H9 (cell line): ENCODE measurements around the gene PTGES2. TPM values are rescaled to one million over a fixed set of nuclear protein-coding genes. Genes with fewer than 3 reads are reported as not detected.

Experiments
- DNase-seq: peaks from one replicate; pipeline ENCODE4 v3.0.0-alpha.2; 2017
- H2AFZ ChIP-seq: one replicate; pipeline ENCODE4 v1.6.1; 2013; ENCODE audit warnings: mild to moderate bottlenecking, low read length, control low read depth, moderate library complexity
- H2AK5ac ChIP-seq: 2 replicates; pipeline ENCODE4 v1.6.1; 2013; ENCODE audit warnings: low read length, control low read depth, mixed read lengths; ENCODE audit not compliant: insufficient read length
- H2BK120ac ChIP-seq: one replicate; pipeline ENCODE4 v1.6.1; 2013; ENCODE audit warnings: low read depth, mild to moderate bottlenecking, low read length, control low read depth, inconsistent platforms; ENCODE audit not compliant: poor library complexity, severe bottlenecking
- H2BK12ac ChIP-seq: 2 replicates; pipeline ENCODE4 v1.6.1; 2013; ENCODE audit warnings: low read length, control low read depth, mixed read lengths, low read depth; ENCODE audit not compliant: insufficient read length
- H2BK15ac ChIP-seq: 2 replicates; pipeline ENCODE4 v1.6.1; 2013; ENCODE audit warnings: low read depth, low read length, control low read depth
- H2BK20ac ChIP-seq: one replicate; pipeline ENCODE4 v1.6.1; 2013; ENCODE audit warnings: low read depth, mild to moderate bottlenecking, low read length, control low read depth, inconsistent platforms; ENCODE audit not compliant: poor library complexity, severe bottlenecking
- H2BK5ac ChIP-seq: 2 replicates; pipeline ENCODE4 v1.6.1; 2013; ENCODE audit warnings: low read length, control low read depth, mixed read lengths; ENCODE audit not compliant: insufficient read length
- H3K14ac ChIP-seq: 2 replicates; pipeline ENCODE4 v1.6.1; 2013; ENCODE audit warnings: low read length, control low read depth; ENCODE audit not compliant: insufficient read depth
- H3K18ac ChIP-seq: 2 replicates; pipeline ENCODE4 v1.6.1; 2013; ENCODE audit warnings: low read depth, mild to moderate bottlenecking, mixed read lengths, low read length, control low read depth; ENCODE audit not compliant: insufficient read length
- H3K23ac ChIP-seq: 2 replicates; pipeline ENCODE4 v1.6.1; 2013; ENCODE audit warnings: low read length, control low read depth, mixed read lengths, low read depth; ENCODE audit not compliant: insufficient read length
- H3K23me2 ChIP-seq: 2 replicates; pipeline ENCODE4 v1.6.1; 2013; ENCODE audit warnings: low read depth, mild to moderate bottlenecking, mixed read lengths, low read length, control low read depth; ENCODE audit not compliant: insufficient read length, poor library complexity, severe bottlenecking
- H3K27ac ChIP-seq: 2 replicates; pipeline ENCODE4 v1.5.1; 2013; ENCODE audit warnings: low read length, control low read depth, mixed read lengths, low read depth; ENCODE audit not compliant: insufficient read length
- H3K27me3 ChIP-seq: 2 replicates; pipeline ENCODE4 v1.6.1; 2013; ENCODE audit warnings: low read length, control low read depth, inconsistent platforms; ENCODE audit not compliant: insufficient read depth
- H3K4ac ChIP-seq: 2 replicates; pipeline ENCODE4 v1.6.1; 2013; ENCODE audit warnings: low read depth, mild to moderate bottlenecking, control low read depth, inconsistent platforms, low read length, moderate library complexity
- H3K4me1 ChIP-seq: 2 replicates; pipeline ENCODE4 v1.6.1; 2013; ENCODE audit warnings: low read length, control low read depth, inconsistent platforms; ENCODE audit not compliant: insufficient read depth
- H3K4me2 ChIP-seq: 2 replicates; pipeline ENCODE4 v1.6.1; 2013; ENCODE audit warnings: low read length, control low read depth, mixed read lengths; ENCODE audit not compliant: insufficient read length, insufficient read depth
- H3K56ac ChIP-seq: 2 replicates; pipeline ENCODE4 v1.6.1; 2013; ENCODE audit warnings: low read depth, mild to moderate bottlenecking, mixed read lengths, low read length, control low read depth; ENCODE audit not compliant: insufficient read length
- H3K79me1 ChIP-seq: 2 replicates; pipeline ENCODE4 v1.6.1; 2013; ENCODE audit warnings: low read depth, mild to moderate bottlenecking, moderate library complexity, low read length, control low read depth, inconsistent platforms; ENCODE audit not compliant: insufficient read depth, poor library complexity, severe bottlenecking
- H3K79me2 ChIP-seq: 2 replicates; pipeline ENCODE4 v1.6.1; 2013; ENCODE audit warnings: low read length, control low read depth, inconsistent platforms; ENCODE audit not compliant: insufficient read depth
- H3K9ac ChIP-seq: 2 replicates; pipeline ENCODE4 v1.6.1; 2013; ENCODE audit warnings: low read length, control low read depth, mixed read lengths; ENCODE audit not compliant: insufficient read length; ENCODE audit errors: extremely low read depth
- H3K9me3 ChIP-seq: one replicate; pipeline ENCODE4 v1.6.1; 2013; ENCODE audit warnings: low read depth, low read length, inconsistent platforms; ENCODE audit not compliant: control insufficient read depth
- H3T11ph ChIP-seq: one replicate; pipeline ENCODE4 v1.6.1; 2013; ENCODE audit warnings: mild to moderate bottlenecking, low read length, control low read depth, inconsistent platforms
- H4K20me1 ChIP-seq: one replicate; pipeline ENCODE4 v1.6.1; 2013; ENCODE audit not compliant: control insufficient read depth, insufficient read length, insufficient read depth
- H4K5ac ChIP-seq: 2 replicates; pipeline ENCODE4 v1.6.1; 2013; ENCODE audit warnings: low read depth, mild to moderate bottlenecking, mixed read lengths, low read length, control low read depth; ENCODE audit not compliant: insufficient read length
- H4K8ac ChIP-seq: replicated peaks from 2 replicates; pipeline ENCODE4 v1.6.1; 2013; ENCODE audit warnings: low read length, control low read depth, mixed read lengths, low read depth; ENCODE audit not compliant: insufficient read length
- H4K91ac ChIP-seq: 2 replicates; pipeline ENCODE4 v1.6.1; 2013; ENCODE audit warnings: low read depth, mild to moderate bottlenecking, moderate library complexity, mixed read lengths, low read length, control low read depth; ENCODE audit not compliant: insufficient read length
- H3K27ac Mint-ChIP-seq, 3 experiments: 2 replicates in 2 of 3; 3 replicates in 1 of 3; pipeline ENCODE4 v1.8.0; 2020 to 2021; ENCODE audit warnings: mixed read lengths in 3 of 3, mild to moderate bottlenecking in 1 of 3, moderate library complexity in 1 of 3
- H3K27me3 Mint-ChIP-seq: 2 replicates; pipeline ENCODE4 v1.8.0; 2021; ENCODE audit warnings: low read depth, mild to moderate bottlenecking, moderate library complexity, mixed read lengths
- H3K36me3 Mint-ChIP-seq, 3 experiments: 2 replicates in 2 of 3; 3 replicates in 1 of 3; pipeline ENCODE4 v1.8.0; 2020 to 2021; ENCODE audit warnings: low read depth in 3 of 3, mixed read lengths in 3 of 3; ENCODE audit not compliant: insufficient read depth in 1 of 3
- H3K4me1 Mint-ChIP-seq, 2 experiments: 2 replicates each; pipeline ENCODE4 v1.8.0; 2020; ENCODE audit warnings: mixed read lengths in 2 of 2
- H3K4me3 Mint-ChIP-seq, 2 experiments: 2 replicates in 1 of 2; 3 replicates in 1 of 2; pipeline ENCODE4 v1.8.0; 2020 to 2021; ENCODE audit warnings: mild to moderate bottlenecking in 2 of 2, mixed read lengths in 2 of 2, moderate library complexity in 1 of 2
- H3K9me3 Mint-ChIP-seq, 2 experiments: 2 replicates in 1 of 2; 3 replicates in 1 of 2; pipeline ENCODE4 v1.8.0; 2020; ENCODE audit warnings: mild to moderate bottlenecking in 2 of 2, mixed read lengths in 2 of 2, moderate library complexity in 1 of 2
- WGBS: extraction: QIAGEN DNeasy Blood & Tissue Kit; methylation state at CpG from one replicate; pipeline ENCODE4 v1.1.7; 2013; ENCODE audit warnings: missing lambda C conversion rate, low lambda C conversion rate, mixed read lengths; ENCODE audit not compliant: insufficient read length; ENCODE audit errors: extremely low coverage; 5-methylcytosine and 5-hydroxymethylcytosine counted together
- total RNA-seq: library from RNA; stranded (reverse); gene quantifications from 2 replicates; pipeline ENCODE4 v1.2.1, GENCODE V29; 2021
- TF ChIP-seq, protein P1 (sequence below): fragments of 200-600 bp; sonication (generic); conservative IDR thresholded peaks from 3 replicates; pipeline ENCODE4 v1.8.0; 2021; ENCODE audit warnings: antibody characterized with exemption, mild to moderate bottlenecking

The PTGES2 gene
- total RNA-seq, 1 experiment from 2014 or later, result 63.9 TPM

DNA sequence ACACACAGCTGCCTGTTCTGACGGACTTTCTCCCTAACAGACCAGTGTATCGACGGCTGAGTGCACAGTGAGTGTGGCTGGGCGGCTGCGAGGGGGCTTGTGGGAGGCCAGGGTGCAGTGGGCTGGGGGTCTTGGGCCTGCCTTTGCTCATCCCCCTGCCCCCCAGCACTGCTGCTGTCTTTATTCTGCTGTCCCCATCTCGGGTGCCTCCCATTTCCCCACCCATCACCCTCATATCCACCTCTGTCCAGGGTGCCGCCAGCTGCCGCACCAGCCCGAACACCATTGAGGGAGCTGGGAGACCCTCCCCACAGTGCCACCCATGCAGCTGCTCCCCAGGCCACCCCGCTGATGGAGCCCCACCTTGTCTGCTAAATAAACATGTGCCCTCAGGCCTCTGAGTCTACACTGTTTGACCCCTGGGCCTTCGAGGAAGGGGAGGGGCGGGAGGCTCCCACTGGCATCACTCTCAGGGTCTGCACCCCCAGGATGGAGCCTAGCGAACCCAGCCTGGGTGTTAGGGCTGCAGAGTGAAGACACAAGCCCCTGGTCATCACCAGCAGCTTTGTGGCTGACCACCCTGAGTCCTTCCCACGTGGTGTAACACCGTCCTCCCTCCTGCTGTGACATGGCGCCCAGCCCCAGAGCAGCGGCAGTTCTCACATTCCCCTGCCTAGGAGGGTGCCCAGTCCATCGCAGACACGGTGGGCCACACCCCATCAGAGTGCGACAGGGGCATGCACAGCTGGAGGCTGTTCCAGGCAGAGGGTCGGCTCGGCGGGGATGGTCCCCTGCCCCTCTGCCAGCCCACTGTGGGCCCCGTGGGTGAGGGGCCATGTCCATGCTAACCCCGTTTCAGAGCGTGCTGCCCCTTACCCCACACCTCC, 25.8 kb upstream of the PTGES2 start:
- TF ChIP-seq, protein P1, sequence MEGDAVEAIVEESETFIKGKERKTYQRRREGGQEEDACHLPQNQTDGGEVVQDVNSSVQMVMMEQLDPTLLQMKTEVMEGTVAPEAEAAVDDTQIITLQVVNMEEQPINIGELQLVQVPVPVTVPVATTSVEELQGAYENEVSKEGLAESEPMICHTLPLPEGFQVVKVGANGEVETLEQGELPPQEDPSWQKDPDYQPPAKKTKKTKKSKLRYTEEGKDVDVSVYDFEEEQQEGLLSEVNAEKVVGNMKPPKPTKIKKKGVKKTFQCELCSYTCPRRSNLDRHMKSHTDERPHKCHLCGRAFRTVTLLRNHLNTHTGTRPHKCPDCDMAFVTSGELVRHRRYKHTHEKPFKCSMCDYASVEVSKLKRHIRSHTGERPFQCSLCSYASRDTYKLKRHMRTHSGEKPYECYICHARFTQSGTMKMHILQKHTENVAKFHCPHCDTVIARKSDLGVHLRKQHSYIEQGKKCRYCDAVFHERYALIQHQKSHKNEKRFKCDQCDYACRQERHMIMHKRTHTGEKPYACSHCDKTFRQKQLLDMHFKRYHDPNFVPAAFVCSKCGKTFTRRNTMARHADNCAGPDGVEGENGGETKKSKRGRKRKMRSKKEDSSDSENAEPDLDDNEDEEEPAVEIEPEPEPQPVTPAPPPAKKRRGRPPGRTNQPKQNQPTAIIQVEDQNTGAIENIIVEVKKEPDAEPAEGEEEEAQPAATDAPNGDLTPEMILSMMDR, result no peak
- no peak overlapping the region for H4K5ac ChIP-seq
- H3K4me2 ChIP-seq, result no peak overlapping the region
- H2BK15ac ChIP-seq, result no peak overlapping the region
- H3K79me1 ChIP-seq, result no peaks in the 10 kb centered on the region
- H3K9me3 ChIP-seq, result no peaks in the 10 kb centered on the region
- peaks cover 10% of the 10 kb centered on the region for H3K27me3 Mint-ChIP-seq
- H4K8ac ChIP-seq, result no peak overlapping the region
- no peak overlapping the region; a peak in 1 of 7 replicates for H3K27ac Mint-ChIP-seq
- H3K4me1 Mint-ChIP-seq, result peaks cover 7 to 15% of the 10 kb centered on the region in 2 experiments
- peak; percentile 26 for DNase-seq
- H2AK5ac ChIP-seq, result no peak overlapping the region
- no peak overlapping the region for H2BK5ac ChIP-seq
- no peak overlapping the region for H2BK120ac ChIP-seq
- H3K4ac ChIP-seq, result no peak overlapping the region
- no peak overlapping the region for H2BK12ac ChIP-seq
- no peak overlapping the region for H3K23ac ChIP-seq
- H3K9me3 Mint-ChIP-seq, result no peaks in the 10 kb centered on the region
- H3K4me1 ChIP-seq, result no peaks in the 10 kb centered on the region
- no peak overlapping the region for H3K14ac ChIP-seq
- no peak overlapping the region for H3K56ac ChIP-seq
- no peaks in the 10 kb centered on the region for H3K23me2 ChIP-seq
- H3K18ac ChIP-seq, result no peak overlapping the region
- H3K79me2 ChIP-seq, result no peaks in the 10 kb centered on the region
- no peak overlapping the region for H3K27ac ChIP-seq
- H2AFZ ChIP-seq, result no peak overlapping the region
- WGBS, result no CpG with 5 or more reads among the region's 26 CpGs
- H3K9ac ChIP-seq, result no peak overlapping the region
- no peak overlapping the region for H2BK20ac ChIP-seq
- H3T11ph ChIP-seq, result no peak overlapping the region
- H4K20me1 ChIP-seq, result no peaks in the 10 kb centered on the region
- H3K4me3 Mint-ChIP-seq, result no peak overlapping the region
- no peak overlapping the region for H4K91ac ChIP-seq
- H3K27me3 ChIP-seq, result no peaks in the 10 kb centered on the region
- no peaks in the 10 kb centered on the region for H3K36me3 Mint-ChIP-seq
